Trophoblast cell (in vitro differentiated cells and primary cell): ENCODE results near the gene RIT2.
A peak's percentile ranks its signal among the peaks of the same experiment; 100 is the strongest.

Source experiments
- DNase-seq, 2 donors: peaks; one replicate each; pipeline ENCODE4 v3.0.0-alpha.2; 2016
- H2AFZ ChIP-seq: 2 replicates; pipeline ENCODE4 v1.6.1; 2013; ENCODE audit warnings: low read length, moderate library complexity, mild to moderate bottlenecking; ENCODE audit not compliant: insufficient read depth, poor library complexity
- H2AK5ac ChIP-seq: 2 replicates; pipeline ENCODE4 v1.6.1; 2013; ENCODE audit warnings: mild to moderate bottlenecking, low read length
- H2BK120ac ChIP-seq: 2 replicates; pipeline ENCODE4 v1.6.1; 2013; ENCODE audit warnings: low read length, mild to moderate bottlenecking, moderate library complexity; ENCODE audit not compliant: insufficient read depth, poor library complexity
- H2BK12ac ChIP-seq: 2 replicates; pipeline ENCODE4 v1.6.1; 2013; ENCODE audit warnings: mild to moderate bottlenecking, low read length, moderate library complexity
- H2BK5ac ChIP-seq: 2 replicates; pipeline ENCODE4 v1.6.1; 2013; ENCODE audit warnings: low read length, low read depth, moderate library complexity, mild to moderate bottlenecking; ENCODE audit not compliant: poor library complexity
- H3K14ac ChIP-seq: 2 replicates; pipeline ENCODE4 v1.6.1; 2013; ENCODE audit warnings: mild to moderate bottlenecking, low read length
- H3K18ac ChIP-seq: 2 replicates; pipeline ENCODE4 v1.6.1; 2013; ENCODE audit warnings: mild to moderate bottlenecking, low read length
- H3K23ac ChIP-seq: 2 replicates; pipeline ENCODE4 v1.6.1; 2013; ENCODE audit warnings: low read length
- H3K27ac ChIP-seq: 2 replicates; pipeline ENCODE4 v1.5.1; 2013; ENCODE audit warnings: low read depth, mild to moderate bottlenecking, inconsistent platforms, low read length, moderate library complexity
- H3K27me3 ChIP-seq: 2 replicates; pipeline ENCODE4 v1.6.1; 2013; ENCODE audit warnings: inconsistent platforms, mild to moderate bottlenecking, low read length, moderate library complexity; ENCODE audit not compliant: insufficient read depth
- H3K36me3 ChIP-seq, 2 experiments: 1 replicate in 1 of 2; 2 replicates in 1 of 2; pipeline ENCODE4 v1.6.1; 2013; ENCODE audit warnings: low read length in 2 of 2, mild to moderate bottlenecking in 2 of 2, moderate library complexity in 1 of 2; ENCODE audit not compliant: insufficient read depth in 2 of 2, control insufficient read depth in 1 of 2
- H3K4ac ChIP-seq: 2 replicates; pipeline ENCODE4 v1.6.1; 2013; ENCODE audit warnings: low read depth, mild to moderate bottlenecking, low read length, moderate library complexity
- H3K4me1 ChIP-seq, 2 experiments: 1 replicate in 1 of 2; 2 replicates in 1 of 2; pipeline ENCODE4 v1.6.1; 2013; ENCODE audit warnings: low read length in 2 of 2, mild to moderate bottlenecking in 2 of 2, moderate library complexity in 1 of 2; ENCODE audit not compliant: insufficient read depth in 2 of 2, control insufficient read depth in 1 of 2
- H3K4me2 ChIP-seq: 2 replicates; pipeline ENCODE4 v1.6.1; 2013; ENCODE audit warnings: inconsistent platforms, mild to moderate bottlenecking, low read length, moderate library complexity
- H3K4me3 ChIP-seq: 2 replicates; pipeline ENCODE4 v1.5.1; 2013; ENCODE audit warnings: mild to moderate bottlenecking, low read depth, low read length, inconsistent platforms
- H3K79me1 ChIP-seq: one replicate; pipeline ENCODE4 v1.6.1; 2013; ENCODE audit warnings: low read length
- H3K79me2 ChIP-seq: 2 replicates; pipeline ENCODE4 v1.6.1; 2013; ENCODE audit warnings: low read length, mild to moderate bottlenecking; ENCODE audit not compliant: control insufficient read depth, insufficient read depth, poor library complexity
- H3K9ac ChIP-seq: 2 replicates; pipeline ENCODE4 v1.6.1; 2013; ENCODE audit warnings: mild to moderate bottlenecking, low read length
- H3K9me3 ChIP-seq: 2 replicates; pipeline ENCODE4 v1.6.1; 2013; ENCODE audit warnings: low read depth, mild to moderate bottlenecking, control low read depth, inconsistent platforms, low read length; ENCODE audit not compliant: insufficient read depth
- H4K12ac ChIP-seq: 2 replicates; pipeline ENCODE4 v1.6.1; 2013; ENCODE audit warnings: low read depth, mild to moderate bottlenecking, low read length, moderate library complexity
- H4K8ac ChIP-seq: 2 replicates; pipeline ENCODE4 v1.6.1; 2013; ENCODE audit warnings: low read depth, mild to moderate bottlenecking, low read length, moderate library complexity
- H4K91ac ChIP-seq: one replicate; pipeline ENCODE4 v1.6.1; 2013; ENCODE audit warnings: low read depth, mild to moderate bottlenecking, low read length, moderate library complexity
- WGBS: extraction: QIAGEN DNeasy Blood & Tissue Kit; methylation state at CpG from one replicate; pipeline ENCODE4 v1.1.7; 2013; ENCODE audit warnings: missing lambda C conversion rate; ENCODE audit not compliant: insufficient read length, insufficient coverage; ENCODE audit errors: extremely low coverage; 5-methylcytosine and 5-hydroxymethylcytosine counted together

The RIT2 gene

GRCh38 chr18:43040281-43040680, 75.2 kb downstream of the RIT2 start:
- no peaks in the 10 kb centered on the region for H3K27me3 ChIP-seq
- H3K14ac ChIP-seq: no peak overlapping the region
- H2AFZ ChIP-seq: no peak overlapping the region
- no peak overlapping the region for H3K23ac ChIP-seq
- H3K36me3 ChIP-seq: no peaks in the 10 kb centered on the region
- no peak overlapping the region for H3K4me3 ChIP-seq
- H3K18ac ChIP-seq: no peak overlapping the region
- H3K27ac ChIP-seq: no peak overlapping the region
- no peaks in the 10 kb centered on the region for H3K79me2 ChIP-seq
- no peaks in the 10 kb centered on the region for H3K9me3 ChIP-seq
- H2BK12ac ChIP-seq: no peak overlapping the region
- H2AK5ac ChIP-seq: no peak overlapping the region
- no CpG with 5 or more reads among the region's 2 CpGs for WGBS
- no peak overlapping the region for H4K91ac ChIP-seq
- no peak overlapping the region for H3K4me2 ChIP-seq
- H2BK5ac ChIP-seq: no peak overlapping the region
- no peak overlapping the region for H3K4ac ChIP-seq
- no peak overlapping the region for H4K8ac ChIP-seq
- no peak overlapping the region for H4K12ac ChIP-seq
- H3K4me1 ChIP-seq: no peaks in the 10 kb centered on the region
- no peak for DNase-seq
- H2BK120ac ChIP-seq: no peak overlapping the region
- no peak overlapping the region for H3K9ac ChIP-seq
- H3K79me1 ChIP-seq: no peaks in the 10 kb centered on the region

GRCh38 chr18:43034683-43035500, 80.6 kb downstream of the RIT2 start:
- Histone ChIP-seq H3K23ac (no peak overlapping the region), H3K79me2 (no peaks in the 10 kb centered on the region), H3K27ac (peak overlapping the region; percentile 72), H4K8ac (no peak overlapping the region), H2BK5ac (no peak overlapping the region), H2AK5ac (no peak overlapping the region), H4K12ac (no peak overlapping the region), H2AFZ (no peak overlapping the region), H3K9ac (no peak overlapping the region), H3K4me3 (no peak overlapping the region), H3K27me3 (no peaks in the 10 kb centered on the region), H3K9me3 (no peaks in the 10 kb centered on the region), H3K4me2 (no peak overlapping the region), H3K79me1 (peaks cover 3% of the 10 kb centered on the region), H3K18ac (no peak overlapping the region), H4K91ac (no peak overlapping the region), H3K4ac (no peak overlapping the region), H2BK12ac (no peak overlapping the region), H3K14ac (no peak overlapping the region), H2BK120ac (peak overlapping the region; percentile 43), H3K36me3 (no peaks in the 10 kb centered on the region), H3K4me1 (peaks cover 0 to 3% of the 10 kb centered on the region in 2 experiments)
- WGBS: no CpG with 5 or more reads among the region's 2 CpGs
- peak; percentile 61 to 93 for DNase-seq

DNA sequence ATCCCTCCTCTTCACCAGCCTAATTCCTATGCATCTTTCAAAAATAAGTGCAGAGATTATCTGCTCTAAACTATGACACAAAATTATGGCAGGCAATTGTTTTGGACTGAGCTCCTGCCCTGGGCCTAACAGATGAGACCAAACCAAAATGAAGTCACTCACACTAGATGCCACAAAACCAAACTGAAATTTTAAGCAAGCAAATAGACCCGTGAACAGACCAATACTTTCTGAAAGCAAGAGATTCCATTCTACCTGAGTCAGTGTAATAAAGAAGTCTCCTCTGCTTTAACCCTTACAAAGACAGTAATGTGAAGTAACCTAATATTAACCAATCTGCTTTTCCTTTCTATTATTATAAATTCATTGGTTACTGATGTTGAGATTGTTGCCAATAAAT, 84.3 kb downstream of the RIT2 start:
- Histone ChIP-seq H4K8ac (no peak overlapping the region), H4K12ac (no peak overlapping the region), H2AFZ (no peak overlapping the region), H4K91ac (no peak overlapping the region), H3K4me1 (peaks cover 0 to 3% of the 10 kb centered on the region in 2 experiments), H3K4me2 (no peak overlapping the region), H3K23ac (no peak overlapping the region), H3K36me3 (no peaks in the 10 kb centered on the region), H3K14ac (no peak overlapping the region), H3K9me3 (no peaks in the 10 kb centered on the region), H3K79me2 (no peaks in the 10 kb centered on the region), H2BK5ac (no peak overlapping the region), H2BK12ac (no peak overlapping the region), H3K4me3 (no peak overlapping the region), H3K27ac (no peak overlapping the region), H3K27me3 (no peaks in the 10 kb centered on the region), H3K79me1 (peaks cover 3% of the 10 kb centered on the region), H3K9ac (no peak overlapping the region), H3K4ac (no peak overlapping the region), H2AK5ac (no peak overlapping the region), H3K18ac (no peak overlapping the region), H2BK120ac (no peak overlapping the region)
- no CpG with 5 or more reads among the region's 1 CpG for WGBS
- DNase-seq: no peak

DNA sequence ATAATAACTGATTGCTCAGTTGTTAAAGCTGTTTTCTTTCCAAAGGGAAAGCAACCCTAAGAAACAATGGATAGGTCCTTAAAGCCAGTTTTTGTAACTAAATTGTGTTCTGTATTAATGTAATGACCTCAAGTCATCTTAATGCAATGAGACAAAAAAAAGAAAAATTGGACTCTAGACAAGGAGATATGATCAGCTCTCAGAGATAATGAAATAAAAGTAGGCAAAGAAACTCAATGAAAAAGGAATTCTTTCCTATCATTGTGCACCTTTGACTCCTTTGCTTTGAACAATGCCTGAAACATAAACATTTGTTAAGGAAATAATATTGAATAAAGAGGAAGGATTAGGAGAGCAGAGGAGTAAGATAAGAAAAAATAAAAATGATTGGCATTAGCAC, 86.1 kb downstream of the RIT2 start:
- Histone ChIP-seq H3K4me3 (no peak overlapping the region), H3K9me3 (no peaks in the 10 kb centered on the region), H3K79me2 (no peaks in the 10 kb centered on the region), H3K27me3 (no peaks in the 10 kb centered on the region), H3K9ac (no peak overlapping the region), H2BK120ac (no peak overlapping the region), H4K91ac (no peak overlapping the region), H3K27ac (no peak overlapping the region), H3K14ac (no peak overlapping the region), H2AK5ac (no peak overlapping the region), H2BK12ac (no peak overlapping the region), H3K79me1 (peaks cover 3% of the 10 kb centered on the region), H4K12ac (no peak overlapping the region), H3K4me2 (no peak overlapping the region), H3K36me3 (no peaks in the 10 kb centered on the region), H3K18ac (no peak overlapping the region), H3K23ac (no peak overlapping the region), H2BK5ac (no peak overlapping the region), H3K4me1 (peaks cover 0 to 3% of the 10 kb centered on the region in 2 experiments), H4K8ac (no peak overlapping the region), H2AFZ (no peak overlapping the region), H3K4ac (no peak overlapping the region)
- DNase-seq: no peak
